HG02852 (cell line): ENCODE measurements around the gene LEKR1.

Source experiments
- ATAC-seq: cut with Tn5 transposase; IDR thresholded peaks from one replicate; pipeline ENCODE4 v1.9.1; 2021; ENCODE audit warnings: mild to moderate bottlenecking, moderate library complexity; ENCODE audit not compliant: unreplicated experiment

Gene LEKR1

GRCh38 chr3:156973954-156974353, 147.8 kb downstream of the LEKR1 start:
- no peak for ATAC-seq

GRCh38 chr3:156974931-156975330, 148.8 kb downstream of the LEKR1 start:
- no peak for ATAC-seq

- ATAC-seq: no peak
Measured at GRCh38 chr3:156975721-156976120, 149.6 kb downstream of the LEKR1 start.

GRCh38 chr3:156976933-156977332, 150.8 kb downstream of the LEKR1 start:
- ATAC-seq: no peak

- ATAC-seq: peak; percentile 95
Measured at GRCh38 chr3:156978481-156978961, 152.4 kb downstream of the LEKR1 start.

- ATAC-seq: no peak
Measured at GRCh38 chr3:156981005-156981404, 154.9 kb downstream of the LEKR1 start.

GRCh38 chr3:156983559-156983958, 157.4 kb downstream of the LEKR1 start:
- no peak for ATAC-seq

GRCh38 chr3:156985711-156986110, 159.6 kb downstream of the LEKR1 start:
- ATAC-seq: no peak

- ATAC-seq: no peak
Measured at GRCh38 chr3:156987946-156988345, 161.8 kb downstream of the LEKR1 start.

- ATAC-seq: no peak
Measured at GRCh38 chr3:156997351-156997750, 171.2 kb downstream of the LEKR1 start.

GRCh38 chr3:157001221-157001957, 175.2 kb downstream of the LEKR1 start:
- no peak for ATAC-seq

- ATAC-seq: no peak
Measured at GRCh38 chr3:157021679-157022078, 195.5 kb downstream of the LEKR1 start.

GRCh38 chr3:157023226-157023625, 197.1 kb downstream of the LEKR1 start:
- no peak for ATAC-seq

- no peak for ATAC-seq
Measured at GRCh38 chr3:157026091-157026490, 199.9 kb downstream of the LEKR1 start.

GRCh38 chr3:157027861-157028745, 201.9 kb downstream of the LEKR1 start:
- no peak for ATAC-seq

- no peak for ATAC-seq
Measured at GRCh38 chr3:157029365-157029790, 203.2 kb downstream of the LEKR1 start.

GRCh38 chr3:157030712-157031111, 204.6 kb downstream of the LEKR1 start:
- ATAC-seq: no peak

- no peak for ATAC-seq
Measured at GRCh38 chr3:157033001-157033400, 206.8 kb downstream of the LEKR1 start.

- ATAC-seq: no peak
Measured at GRCh38 chr3:157040456-157040855, 214.3 kb downstream of the LEKR1 start.

- ATAC-seq: no peak
Measured at GRCh38 chr3:157042226-157042625, 216.1 kb downstream of the LEKR1 start.

GRCh38 chr3:157043771-157044170, 217.6 kb downstream of the LEKR1 start:
- ATAC-seq: no peak
